Fibroblast of skin of back (primary cell): ENCODE measurements around the gene MROH7.

Experiments
- DNase-seq: peaks from one replicate; pipeline ENCODE4 v3.0.0-alpha.2; 2013

The MROH7 gene

GRCh38 chr1:54651608-54652007 is 10.0 kb downstream of the MROH7 start:
- DNase-seq, result no peak

- DNase-seq, result no peak
Measured at GRCh38 chr1:54652168-54652567, 10.6 kb downstream of the MROH7 start.

- peak; percentile 27 for DNase-seq
Measured at GRCh38 chr1:54653036-54653435, 11.4 kb downstream of the MROH7 start.

GRCh38 chr1:54658164-54658913 is 16.8 kb downstream of the MROH7 start:
- DNase-seq, result no peak

GRCh38 chr1:54663725-54664124 is 22.1 kb downstream of the MROH7 start:
- DNase-seq, result no peak

GRCh38 chr1:54664364-54664763 is 22.8 kb downstream of the MROH7 start:
- no peak for DNase-seq

GRCh38 chr1:54665852-54666251 is 24.3 kb downstream of the MROH7 start:
- DNase-seq, result no peak

- DNase-seq, result no peak
Measured at GRCh38 chr1:54666333-54666732, 24.7 kb downstream of the MROH7 start.

- DNase-seq, result no peak
Measured at GRCh38 chr1:54667797-54668196, 26.2 kb downstream of the MROH7 start.

GRCh38 chr1:54668567-54668966 is 27.0 kb downstream of the MROH7 start:
- no peak for DNase-seq

GRCh38 chr1:54671985-54672608 is 30.5 kb downstream of the MROH7 start:
- DNase-seq, result peak; percentile 37

GRCh38 chr1:54678776-54679643 is 37.4 kb downstream of the MROH7 start:
- DNase-seq, result no peak

GRCh38 chr1:54679706-54680105 is 38.1 kb downstream of the MROH7 start:
- no peak for DNase-seq

GRCh38 chr1:54680387-54680786 is 38.8 kb downstream of the MROH7 start:
- no peak for DNase-seq

- peak; percentile 7 for DNase-seq
Measured at GRCh38 chr1:54681358-54681757, 39.8 kb downstream of the MROH7 start.

- DNase-seq, result no peak
Measured at GRCh38 chr1:54683453-54683852, 41.9 kb downstream of the MROH7 start.

GRCh38 chr1:54685335-54685905 is 43.8 kb downstream of the MROH7 start:
- DNase-seq, result no peak

- no peak for DNase-seq
Measured at GRCh38 chr1:54686155-54686554, 44.6 kb downstream of the MROH7 start.

- no peak for DNase-seq
Measured at GRCh38 chr1:54694771-54695170, 53.2 kb downstream of the MROH7 start.

GRCh38 chr1:54695221-54695620 is 53.6 kb downstream of the MROH7 start:
- no peak for DNase-seq

GRCh38 chr1:54695764-54696163 is 54.2 kb downstream of the MROH7 start:
- DNase-seq, result no peak

- no peak for DNase-seq
Measured at GRCh38 chr1:54696262-54696661, 54.7 kb downstream of the MROH7 start.

GRCh38 chr1:54697896-54698295 is 56.3 kb downstream of the MROH7 start:
- no peak for DNase-seq
